ENCODE measurements around the gene THRB.

The THRB gene

DNA sequence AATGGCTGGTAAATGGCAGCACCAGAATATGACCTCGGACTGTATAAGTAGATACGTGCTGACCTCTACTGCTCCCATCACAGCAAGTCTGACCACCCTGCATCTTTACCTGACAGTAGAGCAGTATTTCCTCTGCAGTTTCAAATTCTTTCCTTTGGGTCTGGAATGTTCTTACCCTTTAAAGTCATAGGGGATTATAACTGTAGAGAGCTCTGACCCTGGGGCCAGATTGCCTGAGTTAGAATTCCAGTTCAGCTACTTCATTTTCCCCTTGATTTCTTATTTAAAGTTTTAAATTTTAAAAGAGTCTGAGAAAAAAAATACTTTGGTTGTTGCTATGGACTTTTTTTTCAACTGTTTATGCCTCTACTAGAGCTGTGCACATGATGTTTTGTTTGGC is 311.9 kb downstream of the THRB start:
- TF ChIP-seq ZNF274 (IDR thresholded peaks at IDR 0.05; ENCODE audit: low read depth, low read length) (no peak), SUZ12 (IDR thresholded peaks at IDR 0.05; ENCODE audit: extremely low read depth, insufficient read depth, insufficient read length) (no peak), YY1 (IDR thresholded peaks at IDR 0.05; ENCODE audit: insufficient read depth, insufficient read length) (no peak)
- H3K4me3 ChIP-seq (ENCODE audit: insufficient read length, low read depth), result no peak overlapping the region
- H3K27me3 ChIP-seq (ENCODE audit: insufficient read depth, insufficient read length), result no peaks in the 10 kb centered on the region
- H3K9ac ChIP-seq (ENCODE audit: insufficient read length, low read depth), result no peak overlapping the region
- DNase-seq (ENCODE audit: low read depth, low spot score), result no peak
- H3K36me3 ChIP-seq (ENCODE audit: insufficient read depth, insufficient read length, low read length), result no peaks in the 10 kb centered on the region
- H3K9me3 ChIP-seq (ENCODE audit: insufficient read depth, low read length), result no peaks in the 10 kb centered on the region
- no peaks in the 10 kb centered on the region for H3K4me1 ChIP-seq (ENCODE audit: insufficient read depth, insufficient read length)

DNA sequence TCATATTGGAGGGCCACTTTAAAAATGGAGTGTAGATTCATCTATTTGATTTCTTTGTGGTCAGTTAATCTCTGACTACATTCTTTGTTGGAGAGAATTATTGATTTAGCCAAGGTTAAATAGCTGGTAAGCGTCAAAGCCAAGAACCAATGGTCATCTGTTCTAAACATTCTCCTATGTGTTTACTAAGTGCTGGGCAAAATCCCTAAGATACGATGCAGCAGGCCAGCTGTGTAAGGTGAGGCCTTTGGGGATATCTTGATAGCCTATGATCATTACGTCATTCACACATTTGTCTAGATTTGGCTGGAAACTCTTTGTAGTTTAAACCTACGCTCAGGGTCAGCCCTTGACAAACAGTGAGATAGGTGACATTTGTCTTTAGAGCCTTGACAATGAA is 313.4 kb downstream of the THRB start:
- Histone ChIP-seq H3K4me3 (ENCODE audit: insufficient read length, low read depth) (no peak overlapping the region), H3K27me3 (ENCODE audit: insufficient read depth, insufficient read length) (no peaks in the 10 kb centered on the region), H3K9me3 (ENCODE audit: insufficient read depth, low read length) (no peaks in the 10 kb centered on the region), H3K9ac (ENCODE audit: insufficient read length, low read depth) (no peak overlapping the region), H3K36me3 (ENCODE audit: insufficient read depth, insufficient read length, low read length) (no peaks in the 10 kb centered on the region), H3K4me1 (ENCODE audit: insufficient read depth, insufficient read length) (no peaks in the 10 kb centered on the region)
- TF ChIP-seq SUZ12 (IDR thresholded peaks at IDR 0.05; ENCODE audit: extremely low read depth, insufficient read depth, insufficient read length), result no peak
- TF ChIP-seq YY1 (IDR thresholded peaks at IDR 0.05; ENCODE audit: insufficient read depth, insufficient read length), result no peak
- no peak for TF ChIP-seq ZNF274 (IDR thresholded peaks at IDR 0.05; ENCODE audit: low read depth, low read length)
- no peak for DNase-seq (ENCODE audit: low read depth, low spot score)

DNA sequence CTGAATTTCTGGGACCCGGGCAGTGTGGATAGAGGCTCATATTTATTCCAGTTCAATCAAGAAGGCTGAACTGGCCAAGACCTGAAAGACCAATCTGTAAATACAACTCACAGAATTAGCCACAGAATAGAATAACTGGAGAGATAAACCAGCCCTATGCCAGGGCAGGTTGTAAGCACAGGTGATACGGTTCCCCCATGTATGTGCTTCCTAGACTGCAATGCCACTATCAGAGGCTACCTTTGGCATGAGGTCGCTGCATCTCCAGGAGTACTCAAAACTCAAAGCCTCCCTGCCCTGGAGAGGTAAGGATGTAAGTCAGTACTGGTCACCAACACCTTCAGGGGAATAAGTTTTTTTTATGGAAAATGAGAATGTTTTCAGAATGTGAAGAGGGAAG is 314.0 kb downstream of the THRB start:
- no peak for TF ChIP-seq YY1 (IDR thresholded peaks at IDR 0.05; ENCODE audit: insufficient read depth, insufficient read length)
- TF ChIP-seq SUZ12 (IDR thresholded peaks at IDR 0.05; ENCODE audit: extremely low read depth, insufficient read depth, insufficient read length), result no peak
- no peak for TF ChIP-seq ZNF274 (IDR thresholded peaks at IDR 0.05; ENCODE audit: low read depth, low read length)
- Histone ChIP-seq H3K27me3 (ENCODE audit: insufficient read depth, insufficient read length) (no peaks in the 10 kb centered on the region), H3K9me3 (ENCODE audit: insufficient read depth, low read length) (no peaks in the 10 kb centered on the region), H3K4me3 (ENCODE audit: insufficient read length, low read depth) (no peak overlapping the region), H3K9ac (ENCODE audit: insufficient read length, low read depth) (no peak overlapping the region), H3K4me1 (ENCODE audit: insufficient read depth, insufficient read length) (no peaks in the 10 kb centered on the region), H3K36me3 (ENCODE audit: insufficient read depth, insufficient read length, low read length) (no peaks in the 10 kb centered on the region)
- no peak for DNase-seq (ENCODE audit: low read depth, low spot score)

DNA sequence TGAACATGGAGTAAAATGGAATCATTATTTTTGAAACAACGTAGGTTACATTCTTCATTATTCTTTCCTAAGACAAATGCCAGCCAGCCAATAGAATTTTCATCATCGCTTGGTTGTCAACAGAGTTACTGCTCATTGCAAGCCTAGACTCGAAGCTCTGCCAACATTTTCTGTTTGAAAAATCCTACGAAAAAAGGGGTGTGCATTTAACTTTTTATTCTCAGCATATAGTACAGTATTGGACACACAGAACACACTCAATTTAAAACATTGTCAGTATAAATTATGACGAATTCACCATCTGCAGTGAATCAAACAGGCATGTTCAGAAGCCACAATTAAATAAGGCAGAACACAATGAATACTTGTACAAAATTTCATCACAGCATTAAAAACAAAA is 317.4 kb downstream of the THRB start:
- Histone ChIP-seq H3K36me3 (ENCODE audit: insufficient read depth, insufficient read length, low read length) (no peaks in the 10 kb centered on the region), H3K27me3 (ENCODE audit: insufficient read depth, insufficient read length) (no peaks in the 10 kb centered on the region), H3K4me3 (ENCODE audit: insufficient read length, low read depth) (no peak overlapping the region), H3K9me3 (ENCODE audit: insufficient read depth, low read length) (no peaks in the 10 kb centered on the region), H3K9ac (ENCODE audit: insufficient read length, low read depth) (no peak overlapping the region), H3K4me1 (ENCODE audit: insufficient read depth, insufficient read length) (no peaks in the 10 kb centered on the region)
- DNase-seq (ENCODE audit: low read depth, low spot score), result no peak
- TF ChIP-seq ZNF274 (IDR thresholded peaks at IDR 0.05; ENCODE audit: low read depth, low read length) (no peak), YY1 (IDR thresholded peaks at IDR 0.05; ENCODE audit: insufficient read depth, insufficient read length) (no peak), SUZ12 (IDR thresholded peaks at IDR 0.05; ENCODE audit: extremely low read depth, insufficient read depth, insufficient read length) (no peak)

- no peaks in the 10 kb centered on the region for H3K27me3 ChIP-seq (ENCODE audit: insufficient read depth, insufficient read length)
- no peaks in the 10 kb centered on the region for H3K9me3 ChIP-seq (ENCODE audit: insufficient read depth, low read length)
- H3K4me3 ChIP-seq (ENCODE audit: insufficient read length, low read depth), result no peak overlapping the region
- TF ChIP-seq YY1 (IDR thresholded peaks at IDR 0.05; ENCODE audit: insufficient read depth, insufficient read length) (no peak), ZNF274 (IDR thresholded peaks at IDR 0.05; ENCODE audit: low read depth, low read length) (no peak), SUZ12 (IDR thresholded peaks at IDR 0.05; ENCODE audit: extremely low read depth, insufficient read depth, insufficient read length) (no peak)
- no peak overlapping the region for H3K9ac ChIP-seq (ENCODE audit: insufficient read length, low read depth)
- H3K4me1 ChIP-seq (ENCODE audit: insufficient read depth, insufficient read length), result no peaks in the 10 kb centered on the region
- DNase-seq (ENCODE audit: low read depth, low spot score), result no peak
- H3K36me3 ChIP-seq (ENCODE audit: insufficient read depth, insufficient read length, low read length), result no peaks in the 10 kb centered on the region
Measured at GRCh38 chr3:24174614-24175013, 320.0 kb downstream of the THRB start.

GRCh38 chr3:24168977-24169376 is 325.7 kb downstream of the THRB start:
- H3K4me3 ChIP-seq (ENCODE audit: insufficient read length, low read depth), result no peak overlapping the region
- no peak overlapping the region for H3K9ac ChIP-seq (ENCODE audit: insufficient read length, low read depth)
- H3K27me3 ChIP-seq (ENCODE audit: insufficient read depth, insufficient read length), result no peaks in the 10 kb centered on the region
- TF ChIP-seq SUZ12 (IDR thresholded peaks at IDR 0.05; ENCODE audit: extremely low read depth, insufficient read depth, insufficient read length) (no peak), ZNF274 (IDR thresholded peaks at IDR 0.05; ENCODE audit: low read depth, low read length) (no peak), YY1 (IDR thresholded peaks at IDR 0.05; ENCODE audit: insufficient read depth, insufficient read length) (no peak)
- no peaks in the 10 kb centered on the region for H3K36me3 ChIP-seq (ENCODE audit: insufficient read depth, insufficient read length, low read length)
- H3K4me1 ChIP-seq (ENCODE audit: insufficient read depth, insufficient read length), result no peaks in the 10 kb centered on the region
- no peaks in the 10 kb centered on the region for H3K9me3 ChIP-seq (ENCODE audit: insufficient read depth, low read length)
- no peak for DNase-seq (ENCODE audit: low read depth, low spot score)

GRCh38 chr3:24167429-24167828 is 327.2 kb downstream of the THRB start:
- H3K9me3 ChIP-seq (ENCODE audit: insufficient read depth, low read length), result no peaks in the 10 kb centered on the region
- H3K4me3 ChIP-seq (ENCODE audit: insufficient read length, low read depth), result no peak overlapping the region
- no peak for DNase-seq (ENCODE audit: low read depth, low spot score)
- H3K4me1 ChIP-seq (ENCODE audit: insufficient read depth, insufficient read length), result no peaks in the 10 kb centered on the region
- H3K9ac ChIP-seq (ENCODE audit: insufficient read length, low read depth), result no peak overlapping the region
- H3K27me3 ChIP-seq (ENCODE audit: insufficient read depth, insufficient read length), result no peaks in the 10 kb centered on the region
- H3K36me3 ChIP-seq (ENCODE audit: insufficient read depth, insufficient read length, low read length), result no peaks in the 10 kb centered on the region
- TF ChIP-seq SUZ12 (IDR thresholded peaks at IDR 0.05; ENCODE audit: extremely low read depth, insufficient read depth, insufficient read length) (no peak), YY1 (IDR thresholded peaks at IDR 0.05; ENCODE audit: insufficient read depth, insufficient read length) (no peak), ZNF274 (IDR thresholded peaks at IDR 0.05; ENCODE audit: low read depth, low read length) (no peak)

GRCh38 chr3:24166515-24166914 is 328.1 kb downstream of the THRB start:
- Histone ChIP-seq H3K27me3 (ENCODE audit: insufficient read depth, insufficient read length) (no peaks in the 10 kb centered on the region), H3K9ac (ENCODE audit: insufficient read length, low read depth) (no peak overlapping the region), H3K36me3 (ENCODE audit: insufficient read depth, insufficient read length, low read length) (no peaks in the 10 kb centered on the region), H3K4me1 (ENCODE audit: insufficient read depth, insufficient read length) (no peaks in the 10 kb centered on the region), H3K4me3 (ENCODE audit: insufficient read length, low read depth) (no peak overlapping the region), H3K9me3 (ENCODE audit: insufficient read depth, low read length) (no peaks in the 10 kb centered on the region)
- DNase-seq (ENCODE audit: low read depth, low spot score), result no peak
- TF ChIP-seq YY1 (IDR thresholded peaks at IDR 0.05; ENCODE audit: insufficient read depth, insufficient read length) (no peak), SUZ12 (IDR thresholded peaks at IDR 0.05; ENCODE audit: extremely low read depth, insufficient read depth, insufficient read length) (no peak), ZNF274 (IDR thresholded peaks at IDR 0.05; ENCODE audit: low read depth, low read length) (no peak)

All from NT2/D1 (cell line).